K562 (cell line): ENCODE data around the gene BET1L. TPM values are rescaled to one million over a fixed set of nuclear protein-coding genes. Genes with fewer than 3 reads are reported as not detected.
A peak's percentile ranks its signal among the peaks of the same experiment; 100 is the strongest.

Source experiments
- ATAC-seq: fragments of 200-7000 bp; cut with Tn5 transposase; 3 replicates; pipeline ENCODE4 v1.9.1; 2020; ENCODE audit warnings: moderate library complexity
- BruUV-seq: library from RNA; stranded (reverse); fragments of 400-500 nt; replicated peaks from 2 replicates; lab custom pipeline; 2021; lab: Mats Ljungman, UMichigan
- CTCF ChIA-PET: fragments of 300-600 bp; formaldehyde crosslinking; extraction: SDS; loops from one replicate; lab custom pipeline; 2021; ENCODE audit warnings: low intra/inter-chr PET ratio; lab: Yijun Ruan, JAX
- POLR2A ChIA-PET: fragments of 300-600, 350-650 bp; sonication (Branson Sonifier 250); formaldehyde crosslinking; extraction: SDS; loops from one replicate; lab custom pipeline; 2021; ENCODE audit warnings: antibody characterized with exemption, inconsistent platforms; lab: Yijun Ruan, JAX
- DNase-seq, 4 experiments: peaks; one replicate each; pipeline versions ENCODE4 v3.0.0 to v3.0.0-alpha.2; 2011 to 2018; ENCODE audit warnings: low spot score in 3 of 4, mixed read lengths in 3 of 4; ENCODE audit errors: extremely low read depth in 1 of 4
- FAIRE-seq: peaks from 2 replicates; lab custom pipeline; 2011; peaks lifted over from hg19 to GRCh38; lab: Jason Lieb, UNC
- H2AFZ ChIP-seq: 2 replicates; pipeline ENCODE4 v1.6.0; 2011; ENCODE audit warnings: low read depth, low read length, control low read depth, inconsistent platforms
- H3K27ac ChIP-seq: fragments of 200-600 bp; 3 replicates; pipeline ENCODE4 v1.8.0; 2011; ENCODE audit warnings: low read depth, mild to moderate bottlenecking, control low read depth, inconsistent platforms, low read length, moderate library complexity, mixed read lengths; ENCODE audit errors: extremely low read depth
- H3K27me3 ChIP-seq, 2 experiments: fragments of 300-600 bp in 1 of 2; 2 replicates in 1 of 2; 3 replicates in 1 of 2; pipeline versions ENCODE4 v1.6.0 to v1.8.0; 2011; ENCODE audit warnings: inconsistent platforms in 2 of 2, low read length in 2 of 2, mild to moderate bottlenecking in 1 of 2, mixed read lengths in 1 of 2, moderate library complexity in 1 of 2; ENCODE audit not compliant: control insufficient read depth in 2 of 2, insufficient read depth in 2 of 2
- H3K36me3 ChIP-seq: fragments of 300-600 bp; 3 replicates; pipeline ENCODE4 v1.8.0; 2011; ENCODE audit warnings: mild to moderate bottlenecking, low read length, inconsistent platforms; ENCODE audit not compliant: control insufficient read depth, insufficient read depth
- H3K4me1 ChIP-seq, 2 experiments: fragments of 200-600 bp in 1 of 2; replicated peaks in 1 of 2; 2 replicates in 1 of 2; 3 replicates in 1 of 2; pipeline versions ENCODE4 v1.5.1 to v1.8.0; 2011; ENCODE audit warnings: inconsistent platforms in 2 of 2, low read length in 2 of 2, mild to moderate bottlenecking in 1 of 2, mixed read lengths in 1 of 2, moderate library complexity in 1 of 2; ENCODE audit not compliant: control insufficient read depth in 2 of 2, insufficient read depth in 2 of 2
- H3K4me2 ChIP-seq: 2 replicates; pipeline ENCODE4 v1.6.1; 2011; ENCODE audit warnings: low read length, control low read depth, inconsistent platforms, mixed read lengths; ENCODE audit not compliant: insufficient read depth
- H3K4me3 ChIP-seq: fragments of 200-600 bp; sonication (generic), shearing (Covaris generic); 2 replicates; pipeline ENCODE4 v1.5.1; 2016; ENCODE audit warnings: control low read depth, inconsistent platforms
- H3K79me2 ChIP-seq: fragments of 200-600 bp; 3 replicates; pipeline ENCODE4 v1.8.0; 2011; ENCODE audit warnings: low read length, inconsistent platforms; ENCODE audit not compliant: control insufficient read depth, insufficient read depth
- H3K9ac ChIP-seq, 2 experiments: 2 replicates each; pipeline versions ENCODE4 v1.6.0 to v1.6.1; 2011; ENCODE audit warnings: low read depth in 2 of 2, low read length in 2 of 2, control low read depth in 1 of 2, inconsistent platforms in 1 of 2, mild to moderate bottlenecking in 1 of 2, mixed read lengths in 1 of 2; ENCODE audit not compliant: insufficient read depth in 1 of 2
- H3K9me1 ChIP-seq: one replicate; pipeline ENCODE4 v1.6.0; 2011; ENCODE audit warnings: inconsistent platforms, mild to moderate bottlenecking, low read length, moderate library complexity; ENCODE audit not compliant: control insufficient read depth, insufficient read depth
- H3K9me3 ChIP-seq: replicated peaks from 2 replicates; pipeline ENCODE4 v1.5.1; 2011; ENCODE audit warnings: low read depth, low read length, inconsistent platforms; ENCODE audit not compliant: control insufficient read depth, insufficient read depth
- H4K20me1 ChIP-seq: replicated peaks from 2 replicates; pipeline ENCODE4 v1.6.1; 2011; ENCODE audit warnings: low read length, inconsistent platforms, mixed read lengths; ENCODE audit not compliant: control insufficient read depth, insufficient read depth
- BCLAF1 ChIP-seq, 2 experiments: fragments of 450-650 bp in 1 of 2; IDR thresholded peaks; 2 replicates each; pipeline ENCODE4 v1.6.1; 2011 to 2017; ENCODE audit warnings: low read depth in 2 of 2, antibody characterized with exemption in 1 of 2, borderline replicate concordance in 1 of 2, low read length in 1 of 2, mild to moderate bottlenecking in 1 of 2, mixed read lengths in 1 of 2; ENCODE audit not compliant: control insufficient read depth in 1 of 2
- CHD1 ChIP-seq: fragments of 200-600 bp; sonication (generic); IDR thresholded peaks from one replicate; pipeline ENCODE4 v1.6.1; 2012; ENCODE audit warnings: mild to moderate bottlenecking, moderate library complexity, low read length, inconsistent platforms
- FOXM1 ChIP-seq, 2 experiments: fragments of 450-650 bp in 1 of 2; sonication (generic) in 1 of 2; formaldehyde crosslinking in 1 of 2; IDR thresholded peaks; 2 replicates each; pipeline versions ENCODE4 v1.6.1 to v1.9.0; 2017 to 2022; ENCODE audit warnings: low read depth in 2 of 2, mild to moderate bottlenecking in 2 of 2, missing genetic modification reagents in 1 of 2, moderate library complexity in 1 of 2
- FOXO4 ChIP-seq: fragments of 450-650 bp; formaldehyde crosslinking; IDR thresholded peaks from 2 replicates; pipeline ENCODE4 v1.4.0; 2020; ENCODE audit warnings: mild to moderate bottlenecking, moderate library complexity
- ID3 ChIP-seq, 2 experiments: fragments of 250-450 bp in 1 of 2; fragments of 450-650 bp in 1 of 2; sonication (Bioruptor Pico) in 1 of 2; IDR thresholded peaks; 2 replicates each; pipeline versions ENCODE4 v1.6.1 to v1.8.0; 2016 to 2021; ENCODE audit warnings: mild to moderate bottlenecking in 2 of 2, moderate library complexity in 2 of 2, missing compliant biosample characterization in 1 of 2, missing genetic modification characterization in 1 of 2
- ILK ChIP-seq: fragments of 450-650 bp; IDR thresholded peaks from 2 replicates; pipeline ENCODE4 v1.6.1; 2016; ENCODE audit warnings: missing genetic modification characterization, low read depth, mild to moderate bottlenecking, missing compliant biosample characterization, moderate library complexity, borderline replicate concordance
- IRF2 ChIP-seq: sonication (generic); formaldehyde crosslinking; IDR thresholded peaks from 2 replicates; pipeline ENCODE4 v1.8.1; 2022; ENCODE audit warnings: mild to moderate bottlenecking, missing genetic modification reagents
- RB1 ChIP-seq: fragments of 450-650 bp; IDR thresholded peaks from 2 replicates; pipeline ENCODE4 v1.6.1; 2017; ENCODE audit warnings: low read depth, mild to moderate bottlenecking
- SRSF1 ChIP-seq: fragments of 200-400 bp; formaldehyde crosslinking; IDR thresholded peaks from 2 replicates; pipeline ENCODE4 v1.6.1; 2017; ENCODE audit warnings: mild to moderate bottlenecking, low read depth, low read length, moderate library complexity
- TCFL5 ChIP-seq: fragments of 250-450 bp; sonication (Bioruptor Pico); conservative IDR thresholded peaks from 2 replicates; pipeline ENCODE4 v1.6.1; 2021; ENCODE audit warnings: mild to moderate bottlenecking, moderate library complexity, matching md5 sums
- YY1 ChIP-seq, 3 experiments: IDR thresholded peaks; 2 replicates each; pipeline ENCODE4 v1.6.1; 2011; ENCODE audit warnings: low read length in 2 of 3, mild to moderate bottlenecking in 2 of 3, moderate library complexity in 2 of 3, borderline replicate concordance in 1 of 3, control low read depth in 1 of 3, low read depth in 1 of 3; ENCODE audit not compliant: insufficient read depth in 3 of 3, insufficient replicate concordance in 2 of 3, control insufficient read depth in 1 of 3, insufficient read length in 1 of 3; ENCODE audit errors: extremely low read depth in 1 of 3
- ZNF253 ChIP-seq: fragments of 250-450 bp; sonication (Bioruptor Pico); conservative IDR thresholded peaks from 2 replicates; pipeline ENCODE4 v1.6.1; 2021; ENCODE audit warnings: mild to moderate bottlenecking
- ZNF436 ChIP-seq: fragments of 250-450, 450-650 bp; sonication (Bioruptor Pico); formaldehyde crosslinking; IDR thresholded peaks from 2 replicates; pipeline ENCODE4 v1.7.0; 2020; ENCODE audit warnings: mild to moderate bottlenecking
- WGBS: fragments of 100-300 bp; shearing (Covaris generic); methylation state at CpG from one replicate; pipeline ENCODE4 v1.1.6; 2016; ENCODE audit warnings: low coverage, mixed read lengths; ENCODE audit not compliant: insufficient coverage; ENCODE audit errors: missing lambda C conversion rate; 5-methylcytosine and 5-hydroxymethylcytosine counted together
- in situ Hi-C: fragments of 300-500 bp; cut with MboI; formaldehyde crosslinking; loops from 4 replicates; pipeline ENCODE4 v1.15.0; 2018; ENCODE audit warnings: inconsistent platforms, mixed read lengths
- intact Hi-C: fragments of 100-400 bp; cut with micrococcal nuclease; formaldehyde crosslinking; loops from 2 replicates; pipeline ENCODE4 v1.14.2; 2022
- polyA plus RNA-seq, 8 experiments: library from polyadenylated mRNA; depleted of rRNA in 4 of 8; stranded (reverse) in 5 of 8; unstranded in 3 of 8; fragments of >200 nt; fragmentation: Nextera tagmentation in 2 of 8; fragmentation: Illumina TruSeq in 1 of 8; extraction: Ambion mirVana in 2 of 8; extraction: Trizol in 1 of 8; gene quantifications; 2 replicates each; pipeline versions ENCODE4 v1.2.1 to v1.2.3, GENCODE V29; 2011 to 2014; ENCODE audit warnings: inconsistent platforms in 1 of 8, missing spikeins in 1 of 8
- total RNA-seq, 7 experiments: library from RNA; depleted of rRNA in 6 of 7; stranded (reverse); fragments of >200 nt in 6 of 7; fragmentation: Illumina TruSeq in 2 of 7; extraction: Trizol in 2 of 7; gene quantifications; 2 replicates each; pipeline versions ENCODE4 v1.2.1 to v1.2.3, GENCODE V29; 2011 to 2021; ENCODE audit warnings: low replicate concordance in 1 of 7

The BET1L gene
- total and polyA plus RNA-seq, 9 of the 15 experiments (the other 6 are each of a cell fraction or from before 2014, with no cell fraction given) = 9.9 to 69.1 (median 19.9) TPM

GRCh38 chr11:235997-236773, 29.0 kb upstream of the BET1L start, which contains the start of gene SIRT3:
SIRT3 (minus strand) TSS chr11:236342; CDS start chr11:236328, 14 bp downstream.
- FAIRE-seq (no peak), DNase-seq (peak; percentile 90 to 97 (median 96)), ATAC-seq (peak; percentile 93)
- no TSS peak for BruUV-seq
- intact Hi-C loops (loop anchor here (2.0 kb wide), 1 partner anchor 29 kb away; the partner anchor contains the start of genes BET1L and RIC8A), in situ Hi-C loops (no loop called here)
- Histone ChIP-seq H3K9me1 (no peaks in the 10 kb centered on the region), H3K36me3 (peaks cover 31% of the 10 kb centered on the region), H3K4me1 (peaks cover 19 to 21% of the 10 kb centered on the region in 2 experiments; a peak in 4 of 5 replicates), H3K4me2 (peak within 1 kb of the TSS; percentile 91), H3K4me3 (peak within 1 kb of the TSS; percentile 97), H3K79me2 (peaks cover 51% of the 10 kb centered on the region), H4K20me1 (peaks cover 10% of the 10 kb centered on the region; the same call in 1 of the 2 replicates), H3K27me3 (no peaks in the 10 kb centered on the region), H3K27ac (peak within 1 kb of the TSS; percentile 99), H3K9ac (peak within 1 kb of the TSS; percentile 94 to 98), H2AFZ (peak within 1 kb of the TSS; percentile 95), H3K9me3 (no peaks in the 10 kb centered on the region)
- ChIA-PET CTCF (no interaction called here), POLR2A (interaction anchor here (0.6 to 1.3 kb wide), 4 partner anchors 13 to 169 kb away, joined by 3 to 8 read pairs (median 4); no protein-coding TSS in a partner anchor)
- WGBS = under 1% methylated on average over 39 of the region's 70 CpGs
- no peak for TF ChIP-seq TCFL5
- TF ChIP-seq FOXM1 (IDR thresholded peaks at IDR 0.05; ENCODE audit: low read depth) = peak; percentile 40; the same call in 1 of the 2 replicates
- no peak for TF ChIP-seq FOXM1 (CRISPR knock-in tag; IDR thresholded peaks at IDR 0.05; ENCODE audit: low read depth)
- TF ChIP-seq ZNF253 (CRISPR knock-in tag) = no peak
- no peak for TF ChIP-seq ILK (tag)
- TF ChIP-seq FOXO4 (CRISPR knock-in tag) = no peak
- TF ChIP-seq CHD1 = peak; percentile 90
- no peak for TF ChIP-seq ID3 (CRISPR knock-in tag; IDR thresholded peaks at IDR 0.05)
- TF ChIP-seq ID3 (tag; IDR thresholded peaks at IDR 0.05) = 0 out of 2 replicates have a peak, but pooled peaks have one; percentile 22
- no peak for TF ChIP-seq SRSF1
- TF ChIP-seq BCLAF1 (IDR thresholded peaks at IDR 0.05; ENCODE audit: borderline replicate concordance in 1 of 2, control insufficient read depth in 1 of 2, low read depth in 2 of 2, low read length in 1 of 2) = 0 out of 4 replicates have a peak, but pooled peaks of 1 of the 2 experiments have one; percentile 60
- TF ChIP-seq ZNF436 (CRISPR knock-in tag) = no peak
- peak; percentile 60; the same call in 1 of the 2 replicates for TF ChIP-seq RB1
- TF ChIP-seq IRF2 = no peak
- TF ChIP-seq YY1 (IDR thresholded peaks at IDR 0.05; ENCODE audit: borderline replicate concordance in 1 of 3, control insufficient read depth in 1 of 3, extremely low read depth in 1 of 3, insufficient read depth in 3 of 3, insufficient read length in 1 of 3, insufficient replicate concordance in 2 of 3, low read depth in 1 of 3, low read length in 2 of 3) = peak; percentile 49 to 90 (median 81)
